SK-N-MC (cell line): ENCODE data around the gene EVI5L.

ENCODE experiments used
- EZH2 ChIP-seq: fragments of 200-600 bp; sonication (generic); IDR thresholded peaks from one replicate; pipeline ENCODE4 v1.6.1; 2017; ENCODE audit warnings: antibody characterized with exemption
- FOXP2 ChIP-seq: optimal IDR thresholded peaks from 2 replicates; pipeline ENCODE3; 2011; ENCODE audit warnings: mild to moderate bottlenecking, moderate library complexity; ENCODE audit not compliant: insufficient read depth; ENCODE audit errors: extremely low read length, control extremely low read depth
- POLR2AphosphoS5 ChIP-seq: IDR thresholded peaks from 2 replicates; pipeline ENCODE4 v1.6.1; 2012; ENCODE audit warnings: mild to moderate bottlenecking, low read depth, low read length, borderline replicate concordance

DNA sequence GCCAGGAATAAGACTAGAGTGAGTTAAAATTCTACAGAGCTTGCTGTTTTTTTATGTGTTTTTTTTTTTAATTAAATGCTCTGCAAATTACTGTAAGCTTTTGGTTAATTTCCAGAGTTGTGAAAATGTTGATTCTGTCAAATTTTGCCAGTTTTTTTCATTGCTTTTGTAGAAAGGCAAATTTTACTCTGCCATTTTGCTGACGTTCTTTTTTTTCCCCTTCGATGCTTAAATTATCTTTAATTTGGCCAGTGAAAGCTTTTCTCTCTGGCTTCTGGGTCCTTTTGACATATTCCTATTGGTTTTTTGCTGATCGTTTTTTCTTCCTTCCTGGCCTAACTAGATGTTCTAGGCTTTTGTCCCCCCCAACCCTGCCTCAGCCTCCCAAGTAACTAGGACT is 23.8 kb upstream of the EVI5L start:
- TF ChIP-seq EZH2 (no peak), POLR2AphosphoS5 (no peak), FOXP2 (no peak)
